GM06990 (cell line): ENCODE measurements around the gene DAB2IP.

Experiments used
- DNase-seq: peaks from one replicate; pipeline ENCODE4 v3.0.0-alpha.2; 2011; ENCODE audit not compliant: insufficient read length; ENCODE audit errors: extremely low read depth
- H3K27me3 ChIP-seq: replicated peaks from 2 replicates; pipeline ENCODE4 v1.6.0; 2011; ENCODE audit warnings: low read length; ENCODE audit not compliant: control insufficient read depth, insufficient read depth
- H3K36me3 ChIP-seq: 2 replicates; pipeline ENCODE4 v1.5.1; 2011; ENCODE audit warnings: low read length; ENCODE audit not compliant: control insufficient read depth, insufficient read depth
- H3K4me3 ChIP-seq: replicated peaks from 2 replicates; pipeline ENCODE4 v1.5.1; 2011; ENCODE audit warnings: low read depth, mild to moderate bottlenecking, control low read depth, low read length
- CTCF ChIP-seq: IDR thresholded peaks from 2 replicates; pipeline ENCODE4 v1.5.1; 2011; ENCODE audit warnings: low read length, control low read depth, mild to moderate bottlenecking, inconsistent platforms; ENCODE audit not compliant: insufficient read depth, poor library complexity, severe bottlenecking

The DAB2IP gene

GRCh38 chr9:121744002-121744686 is 92.7 kb downstream of the DAB2IP start:
- Histone ChIP-seq H3K27me3 (no peaks in the 10 kb centered on the region; the same call in 1 of the 2 replicates), H3K36me3 (no peaks in the 10 kb centered on the region), H3K4me3 (no peak overlapping the region)
- no peak for DNase-seq
- peak; percentile 76 for TF ChIP-seq CTCF

GRCh38 chr9:121744687-121745395 is 93.4 kb downstream of the DAB2IP start:
- H3K4me3 ChIP-seq = no peak overlapping the region
- H3K27me3 ChIP-seq = no peaks in the 10 kb centered on the region; the same call in 1 of the 2 replicates
- no peak for TF ChIP-seq CTCF
- H3K36me3 ChIP-seq = no peaks in the 10 kb centered on the region
- no peak for DNase-seq

GRCh38 chr9:121745396-121745695 is 93.9 kb downstream of the DAB2IP start:
- H3K36me3 ChIP-seq = no peaks in the 10 kb centered on the region
- no peak for TF ChIP-seq CTCF
- H3K27me3 ChIP-seq = no peaks in the 10 kb centered on the region; the same call in 1 of the 2 replicates
- no peak overlapping the region for H3K4me3 ChIP-seq
- DNase-seq = no peak

GRCh38 chr9:121746411-121746810 is 95.0 kb downstream of the DAB2IP start:
- TF ChIP-seq CTCF = no peak
- no peak for DNase-seq
- no peaks in the 10 kb centered on the region for H3K36me3 ChIP-seq
- no peak overlapping the region for H3K4me3 ChIP-seq
- no peaks in the 10 kb centered on the region; the same call in 1 of the 2 replicates for H3K27me3 ChIP-seq

- no peak for DNase-seq
These were observed 95.4 kb downstream of the DAB2IP start for GRCh38 chr9:121746866-121747265.

More at GRCh38 chr9:121746866-121747265, 95.4 kb downstream of the DAB2IP start:
- H3K36me3 ChIP-seq = no peaks in the 10 kb centered on the region
- no peak overlapping the region for H3K4me3 ChIP-seq
- H3K27me3 ChIP-seq = no peaks in the 10 kb centered on the region; the same call in 1 of the 2 replicates
- TF ChIP-seq CTCF = no peak
